GM18907 (cell line): ENCODE results near the gene ADAMTS16.

Source experiments
- ATAC-seq: cut with Tn5 transposase; IDR thresholded peaks from one replicate; pipeline ENCODE4 v1.9.1; 2021; ENCODE audit warnings: mild to moderate bottlenecking, moderate library complexity; ENCODE audit not compliant: unreplicated experiment

The ADAMTS16 gene

DNA sequence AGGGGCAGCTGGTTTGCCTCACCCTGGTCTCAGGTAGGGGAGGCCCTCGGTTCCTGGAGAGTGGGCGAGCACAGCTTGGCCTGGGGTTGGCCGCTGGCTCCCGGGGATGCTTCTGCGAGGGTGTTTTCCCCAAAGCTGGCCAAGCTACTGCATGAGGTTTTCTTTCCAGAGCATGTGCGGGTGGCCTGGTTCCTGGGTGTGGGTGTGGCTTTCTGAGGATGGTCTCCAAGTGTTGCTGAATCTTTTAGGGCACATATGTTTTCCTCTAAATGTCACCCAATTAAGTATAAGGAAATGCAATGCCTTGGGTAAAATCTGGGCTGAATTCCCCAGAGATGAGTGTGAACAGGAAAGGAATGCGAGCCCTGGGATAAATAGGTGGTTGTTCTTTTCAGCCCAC lies 166.6 kb downstream of the ADAMTS16 start:
- ATAC-seq, result no peak

DNA sequence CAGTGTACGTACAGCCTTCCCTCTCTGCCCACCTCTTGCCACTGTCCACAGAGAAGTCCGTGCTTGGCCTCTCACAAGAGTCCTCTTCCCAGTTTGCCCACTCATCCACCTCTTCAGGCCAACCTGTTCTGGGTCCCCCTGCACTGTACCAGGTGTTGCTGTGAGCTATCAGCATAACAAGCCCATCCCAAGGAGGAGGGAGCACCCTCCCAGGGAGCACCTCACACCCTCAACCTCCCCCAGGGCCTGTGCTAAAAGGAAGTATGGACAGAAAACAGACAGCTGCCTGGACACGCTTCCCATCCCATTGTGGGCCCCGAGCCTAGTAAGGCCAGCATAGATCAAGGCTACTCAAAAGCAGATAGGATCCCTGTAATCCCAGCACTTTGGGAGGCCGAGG lies 168.2 kb downstream of the ADAMTS16 start:
- ATAC-seq, result no peak

DNA sequence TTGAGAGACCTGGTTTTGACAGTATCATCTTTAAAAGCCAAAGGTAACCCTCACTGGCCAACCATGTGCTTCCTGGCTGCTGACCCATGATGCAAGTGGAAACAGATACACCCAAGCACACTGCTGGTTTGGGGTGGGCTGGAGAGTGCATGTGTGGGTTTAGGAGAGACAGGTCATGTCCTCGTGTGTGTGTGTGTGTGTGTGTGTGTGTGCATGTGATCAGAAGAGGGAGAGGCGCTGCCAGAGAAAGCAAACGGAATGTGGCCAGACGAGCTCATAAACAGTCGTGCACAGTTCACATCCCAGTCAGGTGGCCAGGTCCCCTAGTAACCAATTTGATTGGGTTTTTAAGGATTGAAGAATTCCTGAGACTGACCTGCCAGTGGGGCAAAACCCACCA lies 169.5 kb downstream of the ADAMTS16 start:
- ATAC-seq, result no peak

DNA sequence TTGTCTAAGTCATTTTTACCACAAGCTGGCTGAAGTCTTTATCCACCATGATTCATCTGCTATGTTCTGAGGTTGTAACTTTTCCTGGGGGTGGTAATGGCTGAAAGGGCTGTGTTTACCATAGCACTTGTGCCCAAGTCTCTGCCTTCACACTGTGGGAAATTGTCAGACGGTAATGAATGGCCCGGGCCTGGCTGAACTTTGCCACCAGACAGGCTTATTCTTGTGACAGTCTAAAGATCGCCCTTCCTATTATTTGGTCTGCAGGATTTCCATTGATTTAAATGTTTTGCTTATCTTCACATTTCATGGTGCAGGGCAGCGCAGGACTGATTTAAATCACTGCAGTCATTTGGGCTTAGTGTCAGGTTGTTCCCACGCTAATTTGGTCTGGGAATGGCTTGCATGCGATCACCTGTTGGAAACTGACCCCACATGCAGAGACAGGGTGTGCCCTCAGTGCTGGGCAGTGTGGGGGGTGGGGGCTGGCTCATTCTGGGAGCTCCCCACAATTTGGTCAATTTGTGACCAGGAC lies 173.0 kb downstream of the ADAMTS16 start:
- no peak for ATAC-seq

DNA sequence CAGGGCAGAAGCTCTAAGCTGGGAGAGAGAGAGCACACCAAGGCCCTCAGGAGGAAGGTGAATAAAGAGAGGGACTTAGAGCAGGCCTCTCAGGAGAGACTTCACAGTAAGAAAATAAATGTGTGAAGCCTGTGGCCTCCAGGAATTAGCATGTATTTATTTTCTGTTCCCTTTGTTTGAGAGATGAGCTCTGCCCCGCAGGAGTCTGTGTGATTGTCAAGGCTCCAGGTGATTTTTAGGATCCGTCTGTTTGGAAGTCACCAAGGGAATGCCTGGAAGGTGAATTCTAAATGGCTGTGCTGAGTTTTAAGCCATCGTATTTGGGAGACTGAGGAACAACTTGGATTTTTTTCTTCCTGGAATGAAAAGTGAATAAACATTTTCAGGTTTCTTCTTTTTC lies 174.0 kb downstream of the ADAMTS16 start:
- no peak for ATAC-seq

DNA sequence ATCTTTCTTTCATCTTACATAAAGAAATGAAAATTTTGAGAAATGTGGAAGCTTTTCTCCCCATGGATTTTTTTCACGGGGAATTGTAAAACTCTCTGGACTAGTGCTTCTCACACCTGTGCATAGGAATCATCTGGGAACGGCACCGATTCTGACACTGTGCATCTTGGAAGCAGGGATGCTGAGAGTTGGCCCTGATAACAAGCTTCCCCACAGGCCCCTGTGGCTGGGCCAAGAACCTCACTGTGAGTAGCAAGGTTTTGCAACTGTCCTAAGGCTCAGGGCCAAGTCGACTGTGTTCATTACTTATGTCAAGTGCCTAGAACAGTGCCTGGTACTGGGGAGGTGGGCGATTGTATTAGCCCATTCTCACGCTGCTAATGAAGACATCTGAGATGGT lies 174.5 kb downstream of the ADAMTS16 start:
- no peak for ATAC-seq

DNA sequence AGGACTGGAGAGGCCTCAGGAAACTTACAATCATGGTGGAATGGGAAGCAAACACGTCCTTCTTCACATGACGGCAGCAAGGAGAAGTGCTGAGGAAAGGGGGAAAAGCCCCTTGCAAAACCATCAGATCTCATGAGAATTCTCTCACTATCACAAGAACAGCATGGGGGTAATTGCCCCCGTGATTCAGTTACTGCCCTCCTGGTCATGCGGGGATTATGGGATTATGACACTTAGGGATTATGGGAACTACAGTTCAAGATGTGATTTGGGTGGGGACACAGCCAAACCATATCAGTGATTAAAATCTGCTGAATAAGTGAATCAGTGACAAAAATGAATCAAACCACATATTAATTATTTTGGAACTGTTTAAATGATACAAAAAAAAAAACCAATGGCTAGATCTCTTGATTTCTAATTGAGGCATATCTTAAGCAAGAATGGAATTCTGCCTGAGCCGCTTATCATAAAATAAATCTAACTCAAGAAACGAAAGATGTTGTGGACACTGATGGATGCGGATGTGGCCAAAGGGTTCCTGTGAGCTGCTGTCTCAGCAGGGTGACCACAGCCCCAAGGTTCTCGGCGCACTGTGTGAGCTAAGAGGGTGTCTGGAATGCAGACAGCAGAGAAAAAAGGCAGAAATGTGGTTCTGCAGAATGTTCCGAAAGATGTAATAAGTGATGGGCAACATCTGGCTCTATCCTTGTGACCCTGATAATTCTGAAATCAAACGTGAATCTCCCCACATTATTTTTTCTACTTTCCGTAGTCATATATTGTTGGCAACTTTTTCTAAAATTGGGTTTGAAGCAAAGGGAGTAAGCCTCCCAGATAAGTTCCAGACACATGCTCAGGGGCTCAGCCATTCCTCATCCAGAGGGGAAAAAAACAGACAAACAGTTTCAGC lies 175.2 kb downstream of the ADAMTS16 start:
- ATAC-seq, result no peak

DNA sequence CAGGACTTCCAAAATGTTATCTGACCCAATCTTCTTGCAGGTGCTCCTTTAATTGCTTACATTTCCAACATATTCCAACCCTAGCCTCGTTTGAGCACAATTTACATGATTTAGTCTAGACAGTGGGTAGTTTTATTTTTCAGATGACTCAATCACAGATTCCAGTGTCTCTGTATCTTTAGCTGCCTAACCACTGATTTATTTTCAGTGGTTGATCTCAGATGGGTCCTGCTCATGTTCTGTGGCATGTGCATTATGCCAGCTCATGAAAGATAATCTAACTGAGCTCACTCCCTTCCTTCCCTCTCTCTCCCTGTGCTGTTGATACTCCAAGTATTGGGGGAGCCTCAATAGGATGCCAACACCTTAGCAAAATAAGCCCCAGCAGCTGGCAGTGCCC lies 176.2 kb downstream of the ADAMTS16 start:
- ATAC-seq, result no peak

DNA sequence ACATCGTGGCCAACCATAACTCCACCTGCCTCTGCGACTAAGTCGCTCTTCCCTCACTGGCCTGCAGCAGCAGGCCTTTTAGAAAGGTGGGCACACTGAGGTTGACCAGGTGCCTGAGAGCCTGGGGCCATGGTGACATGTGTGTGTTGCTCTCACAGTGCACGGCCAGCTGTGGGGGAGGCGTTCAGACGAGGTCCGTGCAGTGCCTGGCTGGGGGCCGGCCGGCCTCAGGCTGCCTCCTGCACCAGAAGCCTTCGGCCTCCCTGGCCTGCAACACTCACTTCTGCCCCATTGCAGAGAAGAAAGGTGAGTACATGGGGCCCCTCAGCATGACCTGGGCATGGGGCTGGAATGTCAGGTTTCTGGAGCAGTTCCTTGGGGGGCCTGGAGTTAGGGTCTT lies 177.8 kb downstream of the ADAMTS16 start:
- ATAC-seq, result no peak

DNA sequence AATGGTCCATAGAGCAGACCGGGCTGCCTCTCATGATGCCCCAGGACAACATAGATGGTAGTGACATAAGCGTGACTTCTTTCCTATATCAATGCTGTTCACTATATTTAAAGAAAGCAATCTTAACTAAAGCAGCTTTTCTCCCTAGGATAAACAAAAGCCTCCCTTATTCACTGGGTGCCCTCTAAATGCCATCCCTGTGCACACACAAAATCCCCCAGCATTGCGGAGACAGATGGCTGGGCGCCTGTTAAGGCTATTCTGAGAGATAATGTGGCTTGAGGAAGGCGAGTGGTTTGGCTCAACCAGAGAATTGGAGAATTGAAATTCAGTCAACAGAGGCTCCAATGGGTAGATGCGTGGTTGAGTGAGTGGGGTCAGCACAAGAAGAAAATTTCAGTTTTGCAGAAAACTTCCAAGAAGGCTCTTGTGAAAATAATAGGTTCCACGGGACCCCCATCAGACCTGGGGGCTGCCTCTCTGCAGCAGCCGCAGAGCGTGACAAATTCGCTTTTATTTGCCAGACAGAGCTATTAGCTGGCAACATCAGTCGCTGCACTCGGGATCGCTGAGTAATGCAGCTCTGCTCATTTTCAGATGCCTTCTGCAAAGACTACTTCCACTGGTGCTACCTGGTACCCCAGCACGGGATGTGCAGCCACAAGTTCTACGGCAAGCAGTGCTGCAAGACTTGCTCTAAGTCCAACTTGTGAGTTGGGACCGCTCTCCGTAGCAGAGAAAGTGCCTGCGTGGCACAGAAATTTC lies 178.5 kb downstream of the ADAMTS16 start:
- ATAC-seq, result no peak

DNA sequence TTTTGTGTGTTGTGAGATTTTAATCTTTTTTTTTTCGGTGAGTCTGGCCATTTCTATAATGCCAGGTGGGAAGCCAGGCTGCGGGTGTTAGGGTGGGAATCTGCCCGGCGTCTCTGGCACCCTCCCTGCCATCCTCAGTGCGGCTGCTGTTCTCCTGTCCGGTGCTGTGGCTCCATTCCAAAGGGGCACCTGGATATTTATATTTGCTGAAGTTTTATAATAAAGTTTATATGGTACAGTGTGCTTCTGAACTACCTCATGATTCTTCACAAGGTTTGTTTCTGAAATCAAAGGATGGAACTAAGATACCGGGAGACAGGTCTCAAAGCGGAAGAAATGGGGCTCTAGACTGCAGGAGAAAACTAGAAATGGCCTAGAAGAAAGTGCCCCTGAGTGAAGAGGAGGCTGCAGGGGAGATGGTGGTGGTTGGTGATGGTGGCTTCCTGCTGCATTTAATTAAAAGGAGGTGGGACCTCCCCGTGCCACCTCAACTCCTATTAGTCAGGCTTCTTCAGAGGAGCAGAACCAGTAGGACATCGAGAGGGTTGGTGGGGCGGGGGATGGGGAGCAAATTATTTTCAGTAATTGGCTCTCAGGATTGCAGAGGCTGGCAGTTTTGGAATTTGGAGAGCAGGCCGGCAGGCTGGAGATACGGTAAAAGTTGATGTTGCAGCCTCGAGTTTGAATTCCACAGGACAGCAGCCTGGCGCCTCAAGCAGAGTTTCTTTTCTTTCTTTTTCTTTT lies 180.1 kb downstream of the ADAMTS16 start:
- ATAC-seq, result no peak

DNA sequence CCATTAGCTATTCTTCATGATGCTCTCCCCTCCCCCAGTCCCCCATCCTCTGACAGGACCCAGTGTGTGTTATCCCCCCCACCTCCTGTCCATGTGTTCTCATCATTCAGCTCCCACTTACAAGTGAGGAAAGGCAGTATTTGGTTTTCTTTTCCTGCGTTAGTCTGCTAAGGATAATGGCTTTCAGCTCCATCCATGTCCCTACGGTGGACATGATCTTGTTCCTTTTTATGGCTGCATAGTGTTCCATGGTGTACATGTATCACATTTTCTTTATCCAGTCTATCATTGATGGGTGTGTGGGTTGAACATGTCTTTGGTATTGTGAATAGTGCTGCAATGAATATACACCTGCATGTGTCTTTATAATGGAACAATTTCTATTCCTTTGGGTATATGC lies 181.0 kb downstream of the ADAMTS16 start:
- no peak for ATAC-seq

DNA sequence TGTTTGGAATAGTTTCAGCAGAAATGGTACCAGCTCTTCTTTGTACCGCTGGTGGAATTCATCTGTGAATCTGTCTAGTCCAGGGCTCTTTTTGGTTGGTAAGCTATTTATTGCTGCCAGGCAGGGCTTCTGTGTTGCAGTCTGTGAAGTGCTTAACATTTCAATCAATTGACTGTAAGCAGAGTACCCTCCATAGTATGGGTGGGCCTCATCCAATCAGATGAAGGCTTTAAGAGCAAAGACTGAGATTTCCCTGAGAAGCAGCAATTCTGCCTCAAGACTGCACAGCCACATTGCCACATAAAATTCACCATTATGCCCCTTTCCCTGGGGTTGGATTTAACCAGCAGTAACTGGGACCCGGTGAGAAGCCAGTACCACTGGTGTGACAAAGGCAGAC lies 183.4 kb downstream of the ADAMTS16 start:
- no peak for ATAC-seq

DNA sequence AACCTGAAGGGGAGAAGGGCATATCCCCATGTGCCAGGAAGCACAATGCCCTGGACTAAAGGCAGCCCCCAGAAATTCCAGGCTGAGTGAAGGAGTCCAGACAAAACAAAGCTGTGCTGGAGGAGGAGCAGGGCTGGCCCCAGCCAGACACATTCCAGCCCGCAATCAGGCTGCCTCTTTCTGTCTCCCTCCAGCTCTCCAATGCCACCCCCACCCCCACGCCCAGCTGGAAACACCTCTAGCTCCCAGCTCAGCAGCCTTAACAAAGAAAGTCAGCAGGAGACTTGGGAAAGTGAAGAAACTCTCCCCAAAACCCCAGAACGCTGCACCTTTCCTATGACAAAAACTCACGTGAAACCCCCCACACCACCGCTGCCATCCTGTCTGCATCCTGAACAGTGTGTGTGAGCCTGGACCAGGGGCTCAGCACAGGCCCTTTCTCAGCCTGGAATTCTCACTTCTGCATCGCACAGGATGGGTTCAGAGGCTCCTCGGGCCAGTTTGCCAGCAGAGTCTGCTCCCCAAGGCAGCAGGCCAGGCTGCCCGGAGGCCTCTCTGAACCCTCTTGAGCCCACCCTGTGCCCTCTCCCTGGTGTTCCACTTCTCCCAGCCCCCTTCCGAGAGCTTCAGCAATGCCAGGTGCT lies 186.1 kb downstream of the ADAMTS16 start:
- ATAC-seq, result no peak

DNA sequence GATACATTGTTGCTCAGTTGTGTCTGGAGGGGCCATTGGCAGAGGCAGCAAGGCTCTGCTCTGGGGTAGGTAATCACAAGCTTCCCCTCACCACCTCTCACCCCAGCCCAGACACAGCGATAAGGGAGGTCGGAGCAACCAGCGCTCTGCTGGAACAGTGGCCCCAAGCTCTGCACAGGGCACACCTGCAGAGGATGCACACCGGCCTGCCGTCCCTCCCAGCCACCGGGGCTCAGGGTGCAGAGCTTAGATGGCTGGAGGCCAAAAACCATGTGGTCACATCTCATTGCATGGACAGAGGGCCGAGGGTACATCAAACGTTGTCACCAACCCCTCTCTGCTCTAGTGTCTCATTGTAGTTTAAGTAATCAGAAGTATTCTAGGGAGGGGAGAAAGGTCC lies 187.0 kb downstream of the ADAMTS16 start:
- ATAC-seq, result no peak

DNA sequence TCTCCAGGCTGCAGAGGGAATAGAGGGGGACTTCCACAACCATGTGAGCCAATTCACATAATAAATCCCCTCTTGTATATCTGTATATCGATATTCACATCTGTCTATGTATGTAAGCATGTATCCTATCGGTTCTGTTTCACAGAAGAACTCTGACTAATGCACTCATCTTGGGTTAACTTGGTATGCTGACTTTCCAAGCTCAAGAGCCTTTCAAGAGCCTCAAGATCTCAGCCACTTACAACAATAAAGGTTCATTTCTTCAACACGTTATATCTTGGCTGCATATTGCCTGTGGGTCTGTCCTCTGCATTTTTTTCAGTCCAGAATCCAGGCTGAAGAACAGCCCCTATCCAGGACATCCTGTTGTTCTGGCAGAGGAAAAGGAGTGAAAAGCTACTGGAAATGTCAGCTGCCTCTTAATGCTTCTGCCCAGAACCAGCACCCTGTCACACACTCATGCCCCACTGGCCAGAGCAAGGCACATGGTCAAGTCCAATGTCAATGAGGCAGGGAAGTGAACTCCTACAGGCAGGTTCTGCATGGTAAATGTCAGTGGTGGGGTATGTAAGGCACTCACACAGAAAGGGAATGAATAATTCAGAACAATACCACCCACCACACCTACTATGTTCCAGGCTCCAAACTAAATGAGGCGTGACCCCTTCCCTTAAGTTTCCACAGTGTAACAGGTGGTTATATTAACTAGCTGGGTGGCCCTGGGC lies 190.8 kb downstream of the ADAMTS16 start:
- no peak for ATAC-seq

DNA sequence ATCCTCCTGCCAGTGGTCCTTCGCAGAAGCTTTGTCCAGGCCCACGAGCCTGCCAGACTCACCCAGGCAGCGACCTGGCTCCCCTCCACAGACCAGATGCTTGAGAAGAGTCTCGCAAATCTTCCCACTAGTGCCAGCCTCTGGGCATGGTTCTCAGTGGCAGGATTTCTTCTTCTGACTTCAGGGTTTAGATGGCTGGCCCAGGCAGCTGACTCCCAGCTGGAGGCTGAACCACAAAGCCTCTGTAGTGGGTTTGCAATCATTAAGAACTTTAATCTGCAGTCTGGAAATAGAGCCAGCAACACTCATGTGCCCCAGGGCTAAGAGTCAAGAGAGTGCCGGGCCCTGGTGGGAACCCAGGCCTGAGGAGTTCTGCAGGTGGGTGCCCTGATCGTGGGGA lies 191.7 kb downstream of the ADAMTS16 start:
- no peak for ATAC-seq

DNA sequence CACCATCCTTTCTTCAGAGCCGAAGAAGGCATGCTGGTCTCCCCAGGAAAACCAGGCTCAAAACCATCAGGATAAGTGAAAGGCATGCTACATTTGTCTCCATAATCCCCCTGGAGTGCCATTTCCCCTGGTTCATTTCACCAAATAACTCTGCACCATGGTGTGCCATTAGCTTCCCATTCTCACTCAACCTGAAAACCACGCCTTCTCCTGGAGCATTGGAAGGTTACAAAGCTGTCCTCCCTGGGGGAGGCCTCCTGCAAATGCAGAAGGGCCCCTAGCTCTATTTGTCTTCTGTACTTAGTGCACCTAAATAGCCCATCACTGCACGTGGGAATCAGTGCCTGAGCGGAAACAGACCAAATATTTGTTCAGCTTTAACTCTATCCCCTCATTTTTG lies 192.2 kb downstream of the ADAMTS16 start:
- ATAC-seq, result no peak

DNA sequence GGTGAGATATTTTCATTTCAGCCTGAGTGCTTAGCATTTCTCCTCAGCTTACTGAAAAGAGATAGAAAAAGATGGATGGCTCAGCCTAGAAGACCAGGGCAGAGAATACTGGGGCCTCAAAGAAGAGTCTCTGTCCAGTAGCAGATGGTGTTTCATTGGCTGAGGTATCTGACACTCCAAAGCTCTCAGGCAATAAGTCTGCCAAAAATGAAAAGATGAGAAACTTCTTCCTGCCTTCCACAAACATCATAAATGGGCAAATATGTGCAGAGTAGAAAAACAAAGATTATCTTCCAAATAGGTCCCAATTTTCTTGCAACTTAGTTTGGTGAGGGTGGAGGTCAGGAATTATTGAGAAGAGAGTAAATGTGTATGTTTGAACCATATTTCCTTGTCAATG lies 195.0 kb downstream of the ADAMTS16 start:
- no peak for ATAC-seq

DNA sequence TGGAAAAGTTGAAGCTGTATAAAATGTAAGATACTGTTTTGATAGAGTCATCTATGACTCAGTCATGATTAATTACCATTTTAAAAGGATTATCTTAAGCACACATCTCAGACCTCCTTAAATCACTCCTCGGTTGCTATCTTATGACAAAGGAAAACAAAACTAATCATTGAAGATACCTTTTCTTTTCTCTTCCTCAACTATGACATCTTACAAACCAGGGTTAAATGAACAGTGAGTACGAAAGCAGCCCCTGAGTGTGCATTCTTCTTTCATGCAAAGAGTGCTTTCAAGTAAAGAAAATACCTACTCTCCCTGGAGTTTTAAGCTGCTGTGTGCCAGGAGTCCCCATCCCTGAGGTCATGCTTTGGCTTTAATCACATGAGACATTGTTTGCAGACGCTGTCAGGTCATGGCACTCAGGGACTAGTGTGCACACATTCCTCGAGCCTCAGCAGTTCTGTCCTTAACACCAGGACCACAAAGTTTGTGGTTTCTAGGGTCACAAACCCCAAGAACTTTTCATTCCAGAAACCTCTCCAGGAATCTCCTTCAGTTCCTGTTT lies 195.7 kb downstream of the ADAMTS16 start:
- no peak for ATAC-seq
